Fibroblast of villous mesenchyme (primary cell): ENCODE results near the gene SSR2. TPM values are rescaled to one million over a fixed set of nuclear protein-coding genes. Genes with fewer than 3 reads are reported as not detected.

ENCODE experiments used
- DNase-seq: peaks from one replicate; pipeline ENCODE4 v3.0.0-alpha.2; 2010; ENCODE audit warnings: low read depth
- H3K4me3 ChIP-seq: 2 replicates; pipeline ENCODE4 v1.5.1; 2011; ENCODE audit warnings: low read depth, mild to moderate bottlenecking, low read length
- total RNA-seq: library from RNA; depleted of rRNA; stranded (reverse); fragments of >200 nt; gene quantifications from 2 replicates; pipeline ENCODE4 v1.2.3, GENCODE V29; 2012
- TF ChIP-seq, protein P1 (sequence below): IDR thresholded peaks from 2 replicates; pipeline ENCODE4 v1.5.1; 2012; ENCODE audit warnings: low read depth, mild to moderate bottlenecking, low read length; ENCODE audit not compliant: insufficient read depth

The SSR2 gene
- total RNA-seq, 1 donor: 386 TPM

DNA sequence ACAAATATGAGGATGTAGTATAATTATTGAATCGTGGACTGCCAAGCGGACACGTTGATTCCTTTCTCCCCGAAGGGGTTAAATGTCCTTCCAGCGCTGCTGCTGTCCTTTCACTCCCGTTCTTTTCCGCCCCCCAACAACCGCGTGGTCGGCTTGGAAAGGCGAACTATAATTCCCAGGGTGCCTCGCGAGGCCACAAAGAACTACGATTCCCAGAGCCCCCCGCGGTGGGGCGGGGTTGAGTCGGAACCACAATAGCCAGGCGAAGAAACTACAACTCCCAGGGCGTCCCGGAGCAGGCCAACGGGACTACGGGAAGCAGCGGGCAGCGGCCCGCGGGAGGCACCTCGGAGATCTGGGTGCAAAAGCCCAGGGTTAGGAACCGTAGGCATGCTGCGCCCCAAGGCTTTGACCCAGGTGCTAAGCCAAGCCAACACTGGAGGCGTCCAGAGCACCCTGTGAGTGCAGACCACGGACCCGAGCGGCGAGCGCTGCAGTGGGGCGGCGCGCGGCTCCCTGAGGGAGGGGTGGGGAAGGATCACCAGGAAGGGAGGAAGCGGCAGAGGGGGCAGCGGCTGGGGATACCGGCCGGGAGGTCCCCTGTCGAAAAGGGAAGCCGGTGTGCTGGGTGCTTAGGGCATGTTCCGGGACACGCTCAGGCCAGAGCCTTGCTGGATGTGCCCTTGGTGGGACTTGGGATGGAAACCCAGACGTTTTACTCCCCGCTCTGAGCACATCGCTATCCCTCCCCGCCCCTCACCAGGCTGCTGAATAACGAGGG lies 33.9 kb upstream of the SSR2 start, which contains the start of gene LAMTOR2:
TSS of gene LAMTOR2 (plus strand) at position 283 of the 781 bp plus-strand sequence. CDS start at position 391, 108 bp downstream.
- TF ChIP-seq, protein P1, sequence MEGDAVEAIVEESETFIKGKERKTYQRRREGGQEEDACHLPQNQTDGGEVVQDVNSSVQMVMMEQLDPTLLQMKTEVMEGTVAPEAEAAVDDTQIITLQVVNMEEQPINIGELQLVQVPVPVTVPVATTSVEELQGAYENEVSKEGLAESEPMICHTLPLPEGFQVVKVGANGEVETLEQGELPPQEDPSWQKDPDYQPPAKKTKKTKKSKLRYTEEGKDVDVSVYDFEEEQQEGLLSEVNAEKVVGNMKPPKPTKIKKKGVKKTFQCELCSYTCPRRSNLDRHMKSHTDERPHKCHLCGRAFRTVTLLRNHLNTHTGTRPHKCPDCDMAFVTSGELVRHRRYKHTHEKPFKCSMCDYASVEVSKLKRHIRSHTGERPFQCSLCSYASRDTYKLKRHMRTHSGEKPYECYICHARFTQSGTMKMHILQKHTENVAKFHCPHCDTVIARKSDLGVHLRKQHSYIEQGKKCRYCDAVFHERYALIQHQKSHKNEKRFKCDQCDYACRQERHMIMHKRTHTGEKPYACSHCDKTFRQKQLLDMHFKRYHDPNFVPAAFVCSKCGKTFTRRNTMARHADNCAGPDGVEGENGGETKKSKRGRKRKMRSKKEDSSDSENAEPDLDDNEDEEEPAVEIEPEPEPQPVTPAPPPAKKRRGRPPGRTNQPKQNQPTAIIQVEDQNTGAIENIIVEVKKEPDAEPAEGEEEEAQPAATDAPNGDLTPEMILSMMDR: no peak
- H3K4me3 ChIP-seq: peak within 1 kb of the TSS; percentile 96
- DNase-seq: peak; percentile 95

DNA sequence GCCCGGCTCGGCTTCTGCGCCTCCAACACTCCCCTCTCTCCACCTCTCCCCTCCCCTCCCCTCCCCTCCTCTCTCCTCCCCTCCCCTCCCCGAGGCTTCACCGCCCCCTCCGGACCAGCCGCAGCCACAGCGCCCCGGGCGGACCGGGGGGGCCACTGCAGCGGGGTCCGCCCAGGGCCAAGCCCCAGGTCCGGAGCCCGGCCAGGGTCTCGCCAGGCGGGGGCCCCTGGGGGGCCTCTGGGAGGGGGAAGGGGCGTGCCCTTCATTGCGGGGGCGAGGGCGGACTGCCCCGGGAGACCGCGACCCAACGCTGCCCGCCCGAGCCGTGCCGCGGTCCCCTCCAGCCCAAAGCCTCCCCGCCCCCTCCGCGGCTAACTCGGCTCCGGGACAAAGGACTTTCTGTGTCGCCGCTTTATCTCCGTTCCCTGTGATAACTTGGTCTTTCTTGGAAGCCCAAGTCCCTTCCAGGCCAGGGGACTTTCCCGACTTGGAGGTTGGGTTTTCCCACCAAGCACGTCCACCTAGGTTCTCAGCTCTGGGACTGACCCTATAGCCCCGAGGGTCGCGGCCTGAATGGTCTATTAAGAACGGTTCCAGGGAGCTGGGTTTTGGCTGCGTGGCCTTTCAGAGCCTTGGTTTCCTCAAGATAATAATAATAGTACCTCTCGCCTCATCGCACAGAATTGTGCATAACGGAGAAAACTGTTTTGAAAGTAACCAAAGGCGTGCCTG lies 33.2 kb upstream of the SSR2 start, which contains the start of gene UBQLN4:
TSS of gene UBQLN4 (minus strand) at position 31 of the 732 bp plus-strand sequence. CDS start 97 bp downstream, outside the sequence.
- TF ChIP-seq, protein P1: peak; percentile 47
- peak; percentile 89 for DNase-seq
- peak within 1 kb of the TSS; percentile 96 for H3K4me3 ChIP-seq

DNA sequence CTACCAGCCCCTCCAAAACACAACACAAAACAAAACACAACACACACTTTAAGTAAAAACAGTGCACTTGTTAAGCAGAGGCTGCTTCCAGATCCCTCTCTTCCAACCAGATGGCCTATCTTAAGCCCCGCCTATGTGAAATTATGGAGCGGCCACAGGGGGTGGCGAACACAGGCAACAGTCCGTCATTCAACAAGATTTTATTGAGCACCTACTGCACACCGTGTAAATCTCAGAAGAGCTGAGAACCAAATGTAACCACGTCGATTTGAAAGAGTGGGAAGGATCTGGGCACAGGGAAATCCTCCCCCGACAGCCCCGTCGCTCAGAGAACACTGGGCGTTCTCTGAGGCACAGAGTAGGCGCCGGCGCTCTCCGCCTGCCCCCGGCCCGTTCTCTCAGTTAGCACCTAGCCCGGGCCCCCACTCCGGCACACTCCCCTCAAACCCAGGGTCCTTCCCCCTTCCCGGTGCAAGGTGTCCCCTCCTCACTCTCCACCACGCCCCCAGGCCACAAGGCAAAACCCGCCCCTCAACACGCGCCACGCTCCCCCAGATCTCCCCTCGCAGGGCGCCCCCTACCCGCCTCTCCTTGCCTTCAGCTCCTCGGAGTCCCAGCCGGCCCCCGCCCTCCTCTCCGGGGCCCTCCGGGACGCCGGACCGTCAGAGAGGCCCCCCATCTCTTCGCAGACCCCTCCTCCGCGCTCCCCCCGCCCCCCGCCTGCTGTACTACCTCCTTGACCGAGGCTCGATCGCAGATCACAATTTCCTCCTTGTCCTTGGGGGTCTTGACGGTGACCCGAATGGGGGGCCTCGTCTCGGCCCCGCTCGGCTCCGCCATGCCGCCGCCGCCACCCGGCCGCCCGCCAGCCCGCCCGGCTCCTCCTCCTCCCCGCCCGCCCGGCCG lies 32.4 kb upstream of the SSR2 start:
- DNase-seq: peak; percentile 71
- H3K4me3 ChIP-seq: peak overlapping the region; percentile 84
- TF ChIP-seq, protein P1: peak; percentile 37

DNA sequence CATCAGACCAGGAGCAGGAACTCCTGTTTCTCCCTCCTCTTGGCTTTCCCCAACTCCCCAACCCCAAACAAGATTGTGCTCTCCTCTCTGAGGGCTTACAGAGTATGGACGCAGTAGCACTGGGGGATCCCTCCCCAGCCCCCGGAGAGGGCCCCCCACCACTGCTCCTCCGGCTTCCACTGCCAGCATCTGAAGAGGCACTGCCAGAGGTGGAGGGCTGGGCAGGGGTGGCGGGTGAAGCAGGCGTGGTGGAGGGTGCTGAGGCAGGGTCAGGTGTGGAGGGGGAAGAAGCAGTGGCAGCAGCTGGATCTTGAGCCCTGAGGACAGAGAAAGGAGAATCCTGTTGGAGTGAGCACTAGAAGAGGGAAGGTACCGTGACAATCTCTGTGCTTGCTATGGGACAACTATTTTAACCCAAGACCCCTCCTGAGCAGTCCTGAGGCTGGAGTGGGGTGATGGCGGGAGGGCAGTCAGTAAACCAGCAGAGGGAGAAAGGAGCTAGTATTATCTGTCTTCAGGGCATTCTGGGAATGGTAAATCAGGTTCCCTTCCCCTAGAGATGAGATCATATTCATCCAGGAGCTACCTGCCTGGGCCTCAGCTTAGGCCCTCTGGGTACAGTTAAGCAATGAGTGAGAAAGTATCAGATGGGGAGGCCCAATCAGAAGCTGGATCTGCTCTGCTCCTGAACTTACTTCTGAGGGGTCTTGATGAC lies 30.4 kb upstream of the SSR2 start:
- TF ChIP-seq, protein P1: no peak
- no peak for DNase-seq
- no peak overlapping the region for H3K4me3 ChIP-seq

DNA sequence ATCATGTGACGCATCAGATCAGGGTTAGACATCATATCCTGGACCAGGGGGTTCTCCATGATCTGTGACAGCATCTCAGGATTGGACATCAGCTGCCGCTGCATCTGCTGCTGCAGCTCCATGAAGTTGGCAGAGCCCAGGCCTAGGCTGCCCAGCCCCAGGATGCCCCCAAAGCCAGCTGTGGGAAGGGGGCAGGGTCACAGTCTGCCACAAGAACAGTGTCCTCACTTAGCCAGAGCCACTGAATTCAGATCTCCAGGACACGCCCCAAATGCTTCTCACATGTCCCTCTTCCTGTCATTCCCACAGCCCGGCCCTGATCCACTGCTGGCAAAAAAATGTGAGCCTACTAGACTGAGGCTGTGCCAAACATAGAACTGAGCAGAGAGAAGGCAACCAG lies 29.6 kb upstream of the SSR2 start:
- no peak overlapping the region for H3K4me3 ChIP-seq
- TF ChIP-seq, protein P1: no peak
- no peak for DNase-seq
